ENCODE measurements around the gene SLC35E1.
"Not testable (repeated sequence)": the region's sequence is repeated elsewhere in the genome, so short reads cannot be mapped to it uniquely, and the experiment has no call there.

SLC35E1 gene

GRCh38 chr19:16581145-16581970 is 9.1 kb upstream of the SLC35E1 start:
- no peak for DNase-seq (ENCODE audit: low read depth)

DNA sequence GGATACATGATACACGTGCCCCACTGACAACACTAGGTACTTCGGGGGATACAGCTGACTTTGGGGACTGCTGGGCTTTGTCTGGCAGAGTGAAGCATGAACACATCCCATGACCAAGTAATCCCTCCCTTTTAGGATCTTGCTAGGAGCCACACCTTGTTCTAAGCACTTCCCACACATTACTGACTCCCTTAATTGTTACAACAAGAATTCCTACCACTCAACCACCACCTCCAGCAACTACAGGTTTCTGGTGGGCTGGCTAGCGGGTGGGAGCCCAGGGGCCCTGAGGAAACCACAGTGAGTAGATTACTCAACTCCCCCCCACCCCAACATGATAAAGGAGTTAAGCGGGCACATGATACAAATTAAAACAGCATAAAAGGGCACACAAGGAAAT is 7.2 kb upstream of the SLC35E1 start:
- DNase-seq (ENCODE audit: low read depth), result no peak

GRCh38 chr19:16577531-16577985 is 5.3 kb upstream of the SLC35E1 start:
- DNase-seq (ENCODE audit: low read depth), result no peak

- DNase-seq (ENCODE audit: low read depth), result no peak
Observed at GRCh38 chr19:16576690-16577530, 4.7 kb upstream of the SLC35E1 start.

GRCh38 chr19:16575861-16576689 is 3.9 kb upstream of the SLC35E1 start:
- no peak for DNase-seq (ENCODE audit: low read depth)

GRCh38 chr19:16575282-16575681 is 3.1 kb upstream of the SLC35E1 start:
- DNase-seq (ENCODE audit: low read depth), result no peak

GRCh38 chr19:16573925-16574324 is 1.7 kb upstream of the SLC35E1 start:
- DNase-seq (ENCODE audit: low read depth), result no peak

DNA sequence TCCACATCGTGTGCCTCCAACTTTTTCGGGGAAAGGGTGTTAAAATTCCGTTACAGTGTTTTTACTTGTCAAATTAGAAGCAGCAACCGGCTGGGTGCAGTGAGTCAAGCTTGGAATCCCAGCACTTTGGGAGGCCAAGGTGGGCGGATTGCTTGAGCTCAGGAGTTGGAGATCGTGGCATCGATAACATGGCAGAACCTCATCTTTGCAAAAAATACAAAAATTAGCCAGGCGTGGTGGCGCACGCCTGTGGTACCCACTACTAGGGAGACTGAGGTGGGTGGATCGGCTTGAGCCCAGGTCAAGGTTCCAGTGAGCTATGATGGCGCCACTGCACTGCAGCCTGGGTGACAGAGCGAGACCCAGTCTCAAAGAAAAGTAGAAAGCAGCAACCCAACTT is 1.1 kb upstream of the SLC35E1 start:
- no peak for DNase-seq (ENCODE audit: low read depth)

- no peak for DNase-seq (ENCODE audit: low read depth)
Observed at GRCh38 chr19:16571822-16572331, 338 bp downstream of the SLC35E1 start.

GRCh38 chr19:16571283-16571682 is 932 bp downstream of the SLC35E1 start:
- DNase-seq (ENCODE audit: low read depth), result no peak

GRCh38 chr19:16569609-16570320 is 2.5 kb downstream of the SLC35E1 start:
- DNase-seq (ENCODE audit: low read depth), result no peak

- no peak for DNase-seq (ENCODE audit: low read depth)
Observed at GRCh38 chr19:16566702-16567101, 5.5 kb downstream of the SLC35E1 start.

GRCh38 chr19:16566161-16566560 is 6.1 kb downstream of the SLC35E1 start:
- DNase-seq (ENCODE audit: low read depth), result no peak

- no peak for DNase-seq (ENCODE audit: low read depth)
Observed at GRCh38 chr19:16564842-16565241, 7.4 kb downstream of the SLC35E1 start.

GRCh38 chr19:16562608-16563025 is 9.6 kb downstream of the SLC35E1 start:
- no peak for DNase-seq (ENCODE audit: low read depth)

DNA sequence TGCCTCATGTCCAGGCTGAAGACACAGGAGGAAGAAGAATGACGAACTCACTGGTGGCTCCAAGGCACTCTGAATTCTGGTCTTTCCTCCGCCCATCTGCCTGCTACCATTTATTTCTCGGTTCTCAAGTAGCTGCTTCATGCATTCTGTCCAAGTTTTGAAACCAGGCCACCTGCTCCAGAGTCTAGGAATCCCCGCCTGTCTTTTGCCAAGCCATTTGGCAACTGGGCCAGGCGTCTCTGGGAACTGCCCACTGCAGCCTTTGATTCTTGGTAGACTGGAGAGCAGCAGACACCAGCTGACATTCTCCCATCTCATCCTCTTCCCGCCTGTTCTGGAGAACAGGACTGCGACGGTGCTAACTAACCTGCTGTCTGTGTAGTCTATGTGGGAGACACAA is 10.8 kb downstream of the SLC35E1 start:
- no peak for DNase-seq (ENCODE audit: low read depth)

DNA sequence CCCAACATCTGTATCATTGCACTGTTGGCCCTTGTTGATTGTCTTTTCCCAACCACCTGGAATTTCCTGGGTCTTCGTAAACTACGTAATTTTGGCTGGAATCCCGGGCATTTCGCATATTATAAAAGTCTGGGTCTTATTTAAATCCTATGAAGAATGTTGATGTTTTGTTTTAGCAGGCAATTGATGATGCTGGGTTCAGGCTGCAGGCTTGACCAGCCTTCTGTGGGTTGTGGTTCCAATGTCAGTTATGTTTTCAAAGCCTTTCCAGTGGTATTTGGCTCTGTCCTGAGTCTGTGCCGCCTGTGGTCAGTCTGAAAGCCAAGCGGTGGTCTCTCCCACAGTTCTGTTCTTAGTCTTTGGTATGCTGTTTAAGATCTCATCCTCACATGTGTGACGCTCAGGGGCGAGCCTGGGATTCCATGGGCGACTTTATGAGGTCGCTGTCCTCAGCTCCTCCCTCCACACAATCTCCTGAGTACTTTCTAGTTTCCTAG is 12.4 kb downstream of the SLC35E1 start:
- no peak for DNase-seq (ENCODE audit: low read depth)

DNA sequence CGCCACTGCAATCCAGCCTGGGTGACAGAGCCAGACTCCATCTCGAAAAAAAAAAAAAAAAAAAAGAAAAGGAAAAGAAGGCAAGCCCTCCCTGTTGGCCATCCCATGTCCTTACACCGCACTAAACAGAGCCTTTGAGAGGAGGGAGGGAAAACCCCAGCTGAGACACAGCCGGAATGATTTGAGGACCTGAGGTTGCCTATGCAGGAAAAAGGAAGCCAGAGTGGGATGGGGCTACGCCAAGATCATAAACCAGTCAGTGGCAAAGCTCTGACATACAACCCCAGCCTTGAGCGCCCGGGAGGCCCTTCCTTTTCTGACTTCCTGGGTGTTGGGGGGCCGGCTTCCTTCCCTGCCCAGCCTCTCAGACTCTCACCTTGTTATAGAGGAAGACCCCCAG is 17.4 kb downstream of the SLC35E1 start:
- DNase-seq (ENCODE audit: low read depth), result no peak

DNA sequence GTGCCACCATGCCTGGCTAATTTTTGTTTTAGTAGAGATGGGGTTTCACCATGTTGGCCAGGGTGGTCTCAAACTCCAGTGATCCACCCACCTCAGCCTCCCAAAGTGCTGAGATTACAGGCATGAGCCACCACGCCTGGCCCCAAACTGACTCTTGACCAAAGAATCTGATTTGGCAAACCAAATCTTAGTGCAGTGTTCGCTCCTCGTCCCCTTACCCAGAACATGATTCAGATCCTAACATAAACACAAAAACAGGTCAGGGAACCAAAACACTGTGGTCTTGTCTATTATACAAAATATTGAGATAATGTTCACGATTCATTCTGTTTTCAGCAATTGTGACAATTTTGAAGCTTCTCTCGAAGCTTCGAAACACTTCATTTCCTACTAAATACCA is 20.3 kb downstream of the SLC35E1 start:
- not testable (repeated sequence) for DNase-seq (ENCODE audit: low read depth)

DNA sequence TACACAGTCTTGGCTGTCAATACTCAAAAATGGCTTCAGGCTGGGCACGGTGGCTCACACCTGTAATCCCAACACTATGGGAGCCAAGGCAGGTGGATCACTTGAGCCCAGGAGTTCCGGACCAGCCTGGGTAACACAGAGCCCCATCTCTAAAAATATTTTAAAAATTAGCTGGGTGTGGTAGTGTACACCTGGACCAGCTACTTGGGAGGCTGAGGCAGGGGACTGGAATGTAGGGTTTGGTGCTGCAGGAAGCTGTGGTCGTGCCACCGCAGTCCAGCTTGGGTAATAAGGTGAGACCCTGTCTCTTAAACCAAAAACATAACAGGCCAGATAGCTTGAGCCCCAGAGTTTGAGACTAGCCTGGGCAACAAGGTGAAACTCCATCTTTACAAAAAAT is 23.3 kb downstream of the SLC35E1 start:
- DNase-seq (ENCODE audit: low read depth), result no peak

All from fibroblast of the conjunctiva (primary cell).